Caco-2 (cell line): Measurements from ENCODE around the gene MYH14. TPM values are rescaled to one million over a fixed set of nuclear protein-coding genes. Genes with fewer than 3 reads are reported as not detected.

Experiments
- BruUV-seq: library from RNA; stranded (reverse); fragments of 400-500 nt; replicated peaks from 2 replicates; lab custom pipeline; 2021; lab: Mats Ljungman, UMichigan
- CTCF ChIA-PET: fragments of 300-600 bp; sonication (Branson Sonifier 250); formaldehyde crosslinking; loops from one replicate; lab custom pipeline; 2022; ENCODE audit warnings: antibody characterized with exemption; lab: Charles Lee
- POLR2A ChIA-PET: fragments of 300-600 bp; sonication (Branson Sonifier 250); formaldehyde crosslinking; loops from one replicate; lab custom pipeline; 2022; ENCODE audit warnings: antibody characterized with exemption; lab: Charles Lee
- DNase-seq, 2 experiments: peaks; one replicate each; pipeline versions ENCODE4 v3.0.0 to v3.0.0-alpha.2; 2020 to 2022
- H3K27me3 ChIP-seq: replicated peaks from 2 replicates; pipeline ENCODE4 v1.6.0; 2011; ENCODE audit warnings: low read length; ENCODE audit not compliant: control insufficient read depth, insufficient read depth
- H3K36me3 ChIP-seq: 2 replicates; pipeline ENCODE4 v1.5.1; 2011; ENCODE audit warnings: low read length; ENCODE audit not compliant: control insufficient read depth, insufficient read depth
- H3K4me1 ChIP-seq: fragments of 250-450 bp; sonication (Bioruptor Pico); 2 replicates; pipeline ENCODE4 v1.5.1; 2020; ENCODE audit warnings: mild to moderate bottlenecking
- H3K4me3 ChIP-seq: 2 replicates; pipeline ENCODE4 v1.5.1; 2011; ENCODE audit warnings: low read depth, mild to moderate bottlenecking, control low read depth, low read length
- H3K9me3 ChIP-seq: fragments of 250-450 bp; sonication (Bioruptor Pico); 2 replicates; pipeline ENCODE4 v1.5.1; 2020; ENCODE audit warnings: mild to moderate bottlenecking, moderate library complexity
- H3K27ac Mint-ChIP-seq: one replicate; pipeline ENCODE4 v1.8.0; 2022; ENCODE audit warnings: mixed read lengths; ENCODE audit not compliant: unreplicated experiment
- H3K27me3 Mint-ChIP-seq: one replicate; pipeline ENCODE4 v1.8.0; 2022; ENCODE audit warnings: mixed read lengths; ENCODE audit not compliant: insufficient read depth, unreplicated experiment
- H3K36me3 Mint-ChIP-seq: one replicate; pipeline ENCODE4 v1.8.0; 2022; ENCODE audit warnings: mild to moderate bottlenecking, mixed read lengths; ENCODE audit not compliant: insufficient read depth, unreplicated experiment
- H3K4me1 Mint-ChIP-seq: one replicate; pipeline ENCODE4 v1.8.0; 2022; ENCODE audit warnings: low read depth, mixed read lengths; ENCODE audit not compliant: unreplicated experiment
- H3K4me3 Mint-ChIP-seq: one replicate; pipeline ENCODE4 v1.8.0; 2022; ENCODE audit warnings: mild to moderate bottlenecking, moderate library complexity, mixed read lengths; ENCODE audit not compliant: unreplicated experiment
- H3K9me3 Mint-ChIP-seq: one replicate; pipeline ENCODE4 v1.8.0; 2022; ENCODE audit warnings: mixed read lengths; ENCODE audit not compliant: unreplicated experiment
- CTCF ChIP-seq, 2 experiments: fragments of 200-600 bp in 1 of 2; IDR thresholded peaks; 1 replicate in 1 of 2; 2 replicates in 1 of 2; pipeline versions ENCODE4 v1.5.1 to v1.8.0; 2011 to 2022; ENCODE audit warnings: antibody characterized with exemption in 1 of 2, control low read depth in 1 of 2, inconsistent platforms in 1 of 2, low read depth in 1 of 2, low read length in 1 of 2, mild to moderate bottlenecking in 1 of 2, moderate library complexity in 1 of 2; ENCODE audit not compliant: insufficient read depth in 1 of 2, severe bottlenecking in 1 of 2, unreplicated experiment in 1 of 2
- intact Hi-C: fragments of 100-400 bp; cut with micrococcal nuclease; formaldehyde crosslinking; loops from one replicate; pipeline ENCODE4 v1.10.0; 2022; ENCODE audit not compliant: unreplicated experiment
- total RNA-seq: library from RNA; stranded (reverse); gene quantifications from 2 replicates; pipeline ENCODE4 v1.2.3, GENCODE V29; 2022

The MYH14 gene
- total RNA-seq, 1 experiment from 2014 or later: 89.8 TPM

- no peaks in the 10 kb centered on the region for H3K9me3 ChIP-seq
- ChIA-PET CTCF (no interaction called here), POLR2A (no interaction called here)
- Mint-ChIP-seq H3K4me3 (no peak overlapping the region), H3K4me1 (no peaks in the 10 kb centered on the region), H3K27ac (no peak overlapping the region), H3K36me3 (peaks cover 4% of the 10 kb centered on the region), H3K9me3 (peaks cover 9% of the 10 kb centered on the region), H3K27me3 (peaks cover 7% of the 10 kb centered on the region)
- no peak overlapping the region for H3K4me3 ChIP-seq
- no TSS peak for BruUV-seq
- no peaks in the 10 kb centered on the region for H3K36me3 ChIP-seq
- intact Hi-C loops: no loop called here
- TF ChIP-seq CTCF (IDR thresholded peaks at IDR 0.05; ENCODE audit: insufficient read depth in 1 of 2, low read depth in 1 of 2, low read length in 1 of 2, severe bottlenecking in 1 of 2, unreplicated experiment in 1 of 2): no peak
- no peaks in the 10 kb centered on the region for H3K27me3 ChIP-seq
- H3K4me1 ChIP-seq: no peaks in the 10 kb centered on the region
- no peak for DNase-seq
Observed at GRCh38 chr19:50197348-50197747, 6.1 kb upstream of the MYH14 start.

DNA sequence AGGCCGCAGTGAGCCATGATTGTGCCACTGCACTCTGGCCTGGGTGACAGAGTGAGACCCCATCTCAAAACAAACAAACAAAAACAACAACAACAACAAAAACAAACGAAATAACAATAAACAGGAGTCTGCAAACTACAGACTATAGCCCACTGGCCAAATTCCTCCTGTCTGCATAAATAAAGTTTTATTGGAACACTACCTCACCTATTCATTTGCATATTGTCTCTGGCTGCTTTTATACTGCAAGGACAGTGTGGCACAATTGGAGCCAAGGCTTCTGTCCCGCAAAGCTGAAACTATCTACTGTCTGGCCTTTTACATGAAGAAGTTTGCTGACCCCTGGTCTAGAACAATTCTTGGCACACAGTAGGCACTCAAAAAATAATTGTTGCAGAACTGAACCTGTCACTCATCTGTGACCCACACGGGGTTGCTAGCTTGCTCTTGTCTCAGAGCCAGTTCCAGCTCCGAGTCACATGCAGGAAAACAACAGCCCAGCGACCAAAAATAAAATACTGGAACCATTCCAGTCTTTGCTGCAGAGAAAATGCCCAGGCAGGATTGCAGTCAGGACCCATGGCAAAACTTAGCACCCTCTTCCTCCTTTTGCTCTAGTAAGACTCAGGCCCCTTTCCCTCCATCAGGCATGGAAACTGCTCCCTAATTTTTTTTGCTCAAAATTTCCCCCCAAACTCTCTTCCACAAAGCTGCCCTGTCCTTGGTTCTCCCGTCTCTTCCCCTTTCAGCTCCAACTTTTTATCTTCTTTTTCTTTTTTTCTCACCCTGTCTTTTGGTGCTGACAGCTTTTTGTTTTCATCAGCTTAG, 4.8 kb upstream of the MYH14 start:
- ChIA-PET POLR2A (no interaction called here), CTCF (interaction anchor here (0.6 to 0.7 kb wide), 3 partner anchors 28 to 199 kb away, joined by 3 to 6 read pairs (median 6); no protein-coding TSS in a partner anchor)
- Histone ChIP-seq H3K36me3 (no peaks in the 10 kb centered on the region), H3K4me1 (no peaks in the 10 kb centered on the region), H3K9me3 (no peaks in the 10 kb centered on the region), H3K27me3 (no peaks in the 10 kb centered on the region), H3K4me3 (no peak overlapping the region)
- Mint-ChIP-seq H3K27ac (no peak overlapping the region), H3K9me3 (peaks cover 9% of the 10 kb centered on the region), H3K27me3 (peaks cover 5% of the 10 kb centered on the region), H3K4me3 (no peak overlapping the region), H3K4me1 (no peaks in the 10 kb centered on the region), H3K36me3 (peaks cover 4% of the 10 kb centered on the region)
- intact Hi-C loops: no loop called here
- BruUV-seq: no TSS peak
- TF ChIP-seq CTCF (IDR thresholded peaks at IDR 0.05; ENCODE audit: insufficient read depth in 1 of 2, low read depth in 1 of 2, low read length in 1 of 2, severe bottlenecking in 1 of 2, unreplicated experiment in 1 of 2): no peak
- DNase-seq: no peak

DNA sequence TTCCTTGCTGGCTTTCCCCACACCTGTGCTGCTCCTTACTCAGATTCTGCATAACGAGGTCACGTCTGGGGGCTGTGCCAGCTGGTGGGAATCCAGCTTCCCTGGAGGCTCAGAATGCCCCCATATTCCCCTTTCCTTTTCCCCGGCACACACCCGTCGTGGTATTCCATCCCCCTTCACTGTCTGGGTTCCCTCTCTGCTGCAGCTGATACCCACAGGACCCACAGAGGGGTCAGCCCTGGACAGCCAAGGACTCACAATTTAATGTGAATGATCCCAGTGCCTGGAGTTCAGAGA, 4.2 kb upstream of the MYH14 start:
- no TSS peak for BruUV-seq
- Histone ChIP-seq H3K27me3 (no peaks in the 10 kb centered on the region), H3K4me3 (no peak overlapping the region), H3K4me1 (peaks cover 4% of the 10 kb centered on the region), H3K36me3 (no peaks in the 10 kb centered on the region), H3K9me3 (no peaks in the 10 kb centered on the region)
- ChIA-PET POLR2A (interaction anchor here (0.5 kb wide), 1 partner anchor 270 kb away, joined by 3 read pairs; no protein-coding TSS in a partner anchor), CTCF (interaction anchor here (0.6 kb wide), 1 partner anchor 198 kb away, joined by 6 read pairs; no protein-coding TSS in a partner anchor)
- peaks cover 4% of the 10 kb centered on the region for H3K36me3 Mint-ChIP-seq
- H3K27ac Mint-ChIP-seq: no peak overlapping the region
- no peaks in the 10 kb centered on the region for H3K4me1 Mint-ChIP-seq
- H3K27me3 Mint-ChIP-seq: peaks cover 5% of the 10 kb centered on the region
- no peak overlapping the region for H3K4me3 Mint-ChIP-seq
- no peak for TF ChIP-seq CTCF (IDR thresholded peaks at IDR 0.05; ENCODE audit: insufficient read depth in 1 of 2, low read depth in 1 of 2, low read length in 1 of 2, severe bottlenecking in 1 of 2, unreplicated experiment in 1 of 2)
- DNase-seq: no peak
- H3K9me3 Mint-ChIP-seq: peaks cover 9% of the 10 kb centered on the region
- intact Hi-C loops: no loop called here
